HG02642 (cell line): ENCODE results near the gene RAB41.
"Not testable (repeated sequence)": the region's sequence is repeated elsewhere in the genome, so short reads cannot be mapped to it uniquely, and the experiment has no call there.

Source experiments
- ATAC-seq: cut with Tn5 transposase; IDR thresholded peaks from one replicate; pipeline ENCODE4 v1.9.1; 2021; ENCODE audit warnings: mild to moderate bottlenecking; ENCODE audit not compliant: unreplicated experiment, poor library complexity

The RAB41 gene

DNA sequence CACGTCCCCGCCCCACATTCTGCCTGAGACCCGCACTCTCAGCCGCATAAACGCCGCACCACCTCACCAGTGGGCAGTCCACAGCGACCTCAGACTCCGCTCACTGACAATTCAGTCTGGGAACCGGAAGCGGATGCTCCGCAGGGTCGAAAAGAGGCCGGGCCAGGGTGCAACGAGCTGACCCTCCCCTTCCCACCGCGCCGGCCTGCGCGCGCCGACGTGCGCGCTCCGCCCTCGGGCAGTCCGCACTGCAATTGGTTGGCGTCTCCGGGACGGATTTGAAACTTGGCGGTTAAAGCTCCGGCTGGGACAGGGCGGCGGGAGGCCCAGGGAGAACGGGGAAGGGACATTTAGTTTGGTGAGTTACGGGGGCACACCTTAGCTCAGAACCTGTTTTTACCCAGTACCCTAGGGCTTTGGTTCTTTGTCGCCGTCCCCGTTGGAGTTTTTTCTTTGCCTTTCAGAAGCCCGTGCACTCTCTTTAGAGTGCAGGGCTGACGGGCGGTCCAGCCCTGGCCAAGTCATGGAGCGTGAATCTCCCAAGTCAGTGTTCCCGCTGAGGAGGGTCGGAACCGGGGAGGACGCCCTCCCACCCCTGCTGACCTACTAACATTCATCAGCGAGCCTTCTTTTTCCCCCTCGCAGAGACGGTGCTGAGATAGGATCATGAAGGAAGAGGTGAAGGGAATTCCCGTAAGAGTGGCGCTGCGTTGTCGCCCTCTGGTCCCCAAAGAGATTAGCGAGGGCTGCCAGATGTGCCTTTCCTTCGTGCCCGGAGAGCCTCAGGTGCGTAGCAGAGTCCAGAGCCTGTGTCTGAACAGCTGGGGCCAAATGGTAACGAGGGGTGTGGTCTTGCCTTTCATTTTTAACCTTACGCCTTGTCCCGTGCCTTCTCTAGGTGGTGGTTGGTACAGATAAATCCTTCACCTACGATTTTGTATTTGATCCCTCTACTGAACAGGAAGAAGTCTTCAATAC is 8.1 kb downstream of the RAB41 start, which contains the start of the genes KIF4A and PDZD11:
KIF4A (plus strand) TSS at position 312 of the 978 bp plus-strand sequence; CDS start at position 667, 355 bp downstream.
PDZD11 (minus strand) TSS at position 135 of the 978 bp plus-strand sequence. CDS start 586 bp downstream, outside the sequence.
- ATAC-seq, result peak; percentile 98

DNA sequence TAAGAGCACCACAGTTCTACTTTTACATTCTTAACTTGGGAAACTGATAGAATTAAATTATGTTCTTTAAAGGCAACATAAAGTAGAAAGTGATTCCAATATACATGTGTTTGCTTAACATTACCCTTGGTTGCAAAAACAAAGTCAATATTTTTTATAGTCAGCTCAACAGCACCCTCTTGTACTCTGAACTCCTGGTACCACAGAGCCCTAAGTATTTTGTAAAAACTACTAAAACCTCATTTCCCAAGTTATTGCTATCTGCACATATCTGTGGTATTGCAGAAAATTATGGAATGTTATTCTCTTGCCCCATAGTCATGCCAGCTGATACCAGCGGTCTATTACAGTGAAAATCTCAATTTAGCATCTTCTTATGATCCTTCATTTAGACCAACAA is 10.8 kb downstream of the RAB41 start:
- ATAC-seq, result no peak

DNA sequence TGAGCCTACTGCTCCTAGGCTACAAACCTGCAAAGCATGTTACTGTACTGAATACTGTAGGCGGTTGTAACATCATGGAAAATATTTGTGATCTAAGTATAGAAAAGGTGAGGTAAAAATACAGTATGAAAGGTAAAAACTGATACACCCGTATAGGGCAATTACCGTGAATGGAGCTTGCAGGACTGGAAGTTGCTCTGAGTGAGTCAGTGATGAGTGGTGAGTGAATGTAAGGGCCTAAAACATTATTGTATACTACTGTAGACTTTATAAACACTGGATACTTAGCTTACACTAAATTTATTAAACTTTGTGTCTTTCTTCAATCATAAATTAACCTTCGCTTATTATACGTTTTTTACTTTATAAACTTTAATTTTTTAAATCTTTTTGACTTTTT is 11.6 kb downstream of the RAB41 start:
- no peak for ATAC-seq

DNA sequence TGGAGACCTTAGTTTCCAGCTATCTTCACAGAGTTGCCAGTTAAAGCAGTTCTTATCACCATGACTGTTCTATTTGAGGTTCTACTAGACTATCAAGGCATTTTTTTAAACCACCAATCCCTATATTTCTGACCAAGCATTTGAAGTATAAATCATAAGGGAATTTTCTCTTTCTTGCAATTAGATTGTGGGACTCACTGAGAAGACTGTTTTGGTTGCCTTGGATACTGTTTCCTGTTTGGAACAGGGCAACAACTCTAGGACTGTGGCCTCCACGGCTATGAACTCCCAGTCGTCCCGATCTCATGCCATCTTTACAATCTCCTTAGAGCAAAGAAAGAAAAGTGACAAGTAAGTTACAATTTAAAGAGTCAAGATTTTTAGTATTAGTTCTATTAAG is 19.7 kb downstream of the RAB41 start:
- ATAC-seq, result no peak

DNA sequence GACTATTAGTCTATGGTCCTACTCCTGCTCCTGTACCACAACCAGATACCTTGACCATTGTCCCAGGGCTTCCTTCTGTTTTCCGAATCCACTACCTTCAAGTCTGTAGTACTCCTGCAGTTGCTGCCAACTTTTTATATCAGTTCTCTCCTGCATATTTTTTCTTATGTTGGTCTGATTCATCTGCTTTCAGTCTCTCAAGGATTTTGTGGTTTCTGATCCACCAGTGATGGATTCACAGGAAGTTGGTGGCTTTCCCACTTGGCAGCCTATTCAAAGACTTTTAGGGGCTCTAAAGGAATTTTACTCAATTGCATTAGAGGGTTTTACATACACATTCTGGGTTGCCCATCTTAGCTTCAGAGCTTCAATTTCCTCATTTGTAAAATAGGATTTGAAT is 31.5 kb downstream of the RAB41 start:
- no peak for ATAC-seq

DNA sequence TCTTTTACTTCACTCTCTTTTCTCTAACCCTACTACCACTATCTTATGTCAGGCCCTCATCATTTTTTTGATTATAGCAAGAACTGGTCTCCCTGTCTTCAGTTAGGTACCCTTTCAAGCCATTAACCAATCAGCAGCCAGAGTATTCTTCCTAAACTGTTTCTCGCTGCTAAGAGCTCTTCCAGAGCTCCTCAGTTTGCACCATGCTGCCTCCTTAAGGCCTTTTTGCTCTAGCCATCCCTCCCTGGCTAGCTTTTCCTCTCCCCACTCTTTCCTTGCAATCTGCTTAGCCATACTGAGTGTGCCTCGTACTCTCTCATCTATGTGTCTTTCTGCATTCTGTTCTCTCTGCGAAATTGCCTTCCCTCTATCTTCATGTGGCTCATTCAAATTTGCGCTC is 40.8 kb downstream of the RAB41 start:
- ATAC-seq, result no peak

DNA sequence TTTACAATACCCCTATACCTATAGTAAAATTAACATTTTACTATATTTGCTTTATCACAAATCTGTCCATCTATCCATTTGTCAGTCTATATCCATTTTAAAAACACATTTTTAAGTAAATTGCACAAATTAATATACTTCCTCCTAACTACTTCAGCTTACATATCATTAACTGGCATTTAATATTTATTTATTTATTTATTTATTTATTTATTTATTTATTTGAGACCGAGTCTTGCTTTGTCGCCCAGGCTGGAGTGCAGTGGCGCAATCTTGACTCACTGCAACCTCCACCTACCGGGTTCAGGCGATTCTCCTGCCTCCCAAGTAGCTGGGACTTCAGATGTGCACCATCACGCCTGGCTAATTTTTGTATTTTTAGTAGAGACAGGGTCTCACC is 41.7 kb downstream of the RAB41 start:
- not testable (repeated sequence) for ATAC-seq

DNA sequence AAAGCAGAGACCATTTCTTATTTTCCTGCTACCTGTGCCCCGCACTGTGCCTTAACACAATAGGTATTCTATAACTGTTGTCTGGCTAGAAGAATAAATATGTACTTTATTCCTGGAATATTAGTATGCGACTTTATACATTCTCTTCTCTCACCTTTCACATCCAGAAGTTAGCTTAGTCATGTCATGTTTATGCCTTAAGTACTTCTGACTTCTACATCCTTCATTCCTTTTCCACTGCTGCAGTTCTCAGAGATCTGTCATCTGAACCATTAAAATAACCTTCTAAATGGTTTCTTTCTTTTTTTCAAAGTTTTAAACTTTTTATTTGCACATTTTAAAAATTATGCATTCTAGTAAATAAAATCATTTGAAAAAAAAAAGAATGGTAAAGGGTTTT is 42.4 kb downstream of the RAB41 start:
- no peak for ATAC-seq

DNA sequence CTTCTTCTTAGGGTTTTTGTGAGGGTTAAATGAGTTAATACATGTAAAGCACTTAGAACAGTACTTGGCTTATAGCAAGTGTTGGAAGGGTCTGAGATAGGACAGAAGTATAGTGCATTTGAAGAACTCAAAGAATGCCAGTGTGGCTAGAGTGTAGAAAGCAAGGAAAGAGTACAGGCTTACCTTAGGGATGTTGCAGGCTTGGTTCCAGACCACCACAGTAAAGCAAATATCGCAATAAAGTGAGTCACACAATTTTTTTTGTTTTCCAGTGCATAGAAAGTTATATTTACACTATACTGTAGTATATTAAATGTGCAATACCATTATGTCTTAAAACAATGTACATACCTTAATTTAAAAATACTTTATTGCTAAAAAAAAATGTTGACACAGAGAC is 49.2 kb downstream of the RAB41 start:
- ATAC-seq, result no peak

DNA sequence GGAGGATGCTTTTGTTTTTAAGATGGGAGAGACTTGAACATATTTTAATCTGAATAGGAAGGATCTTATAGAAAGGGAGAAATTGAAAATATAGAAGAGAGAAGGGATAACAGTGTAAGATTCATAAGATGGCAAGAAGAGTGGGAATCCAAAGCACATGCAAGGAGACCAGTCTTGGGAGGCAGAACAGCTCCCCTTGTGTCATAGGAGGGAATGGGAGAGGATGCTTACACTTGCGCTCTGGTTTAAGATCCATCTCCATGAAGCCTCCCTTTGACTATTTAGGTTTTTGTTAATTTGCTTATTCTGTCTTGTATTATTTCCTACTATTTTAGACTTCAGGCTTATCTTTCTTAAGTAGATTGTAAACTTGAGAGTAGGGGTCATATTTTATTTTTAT is 50.6 kb downstream of the RAB41 start:
- no peak for ATAC-seq
